ENCODE results near the gene FHAD1. TPM values are rescaled to one million over a fixed set of nuclear protein-coding genes. Genes with fewer than 3 reads are reported as not detected.
A peak's percentile ranks its signal among the peaks of the same experiment; 100 is the strongest.

Gene FHAD1
- total and polyA plus RNA-seq, 9 of the 15 experiments (the other 6 are each of a cell fraction or from before 2014, with no cell fraction given) = 0.32 to 2.1 (median 1.5) TPM; not detected in 1

GRCh38 chr1:15328351-15329103, 81.5 kb downstream of the FHAD1 start (continued):
- TF ChIP-seq HINFP (tag; conservative IDR thresholded peaks at IDR 0.05; ENCODE audit: low read depth) = no peak
- TF ChIP-seq CREM (IDR thresholded peaks at IDR 0.05; ENCODE audit: low read depth) = no peak
- TF ChIP-seq GABPB1 (CRISPR knock-in tag; IDR thresholded peaks at IDR 0.05) = peak; percentile 52; the same call in 1 of the 2 replicates
- no peak for TF ChIP-seq KHSRP (IDR thresholded peaks at IDR 0.05)
- 0 out of 2 replicates have a peak, but pooled peaks have one; percentile 62 for TF ChIP-seq GTF2E2 (tag; IDR thresholded peaks at IDR 0.05)
- no peak for TF ChIP-seq THRA (IDR thresholded peaks at IDR 0.05)
- TF ChIP-seq POU5F1 (IDR thresholded peaks at IDR 0.05; ENCODE audit: borderline replicate concordance, low read depth, low read length, partially characterized antibody) = no peak
- no peak for TF ChIP-seq HDGF (IDR thresholded peaks at IDR 0.05)
- TF ChIP-seq NFE2 (IDR thresholded peaks at IDR 0.05; ENCODE audit: low read depth) = 0 out of 2 replicates have a peak, but pooled peaks have one; percentile 23
- no peak for TF ChIP-seq ZNF280A (IDR thresholded peaks at IDR 0.05; ENCODE audit: low read depth, partially characterized antibody)
- no peak for TF ChIP-seq NFYB (IDR thresholded peaks at IDR 0.05; ENCODE audit: extremely low read depth, insufficient read length)
- TF ChIP-seq NFRKB (IDR thresholded peaks at IDR 0.05; ENCODE audit: low read depth) = no peak
- TF ChIP-seq ZNF518B (CRISPR knock-in tag; IDR thresholded peaks at IDR 0.05) = no peak
- TF ChIP-seq TEAD1 (CRISPR knock-in tag; IDR thresholded peaks at IDR 0.05) = 0 out of 4 replicates have a peak, but pooled peaks of 1 of the 2 experiments have one; percentile 22
- TF ChIP-seq ZNF282 (CRISPR knock-in tag; IDR thresholded peaks at IDR 0.05) = no peak
- TF ChIP-seq RBM17 (IDR thresholded peaks at IDR 0.05; ENCODE audit: borderline replicate concordance, low read depth, low read length) = no peak

All from K562 (cell line).